OCI-LY7 (cell line): ENCODE measurements around the gene PAK1.

Experiments used
- EZH2phosphoT487 ChIP-seq: fragments of 200-600 bp; sonication (generic); IDR thresholded peaks from 2 replicates; pipeline ENCODE4 v1.6.1; 2018; ENCODE audit warnings: low read depth, borderline replicate concordance, mild to moderate bottlenecking, mixed run types, antibody characterized with exemption, low read length, moderate library complexity, mixed read lengths
- TF ChIP-seq, protein P1 (sequence below): fragments of 200-600 bp; sonication (generic); conservative IDR thresholded peaks from 2 replicates; pipeline ENCODE4 v1.5.1; 2014; ENCODE audit warnings: mild to moderate bottlenecking, antibody characterized with exemption, low read length, moderate library complexity, mixed read lengths

DNA sequence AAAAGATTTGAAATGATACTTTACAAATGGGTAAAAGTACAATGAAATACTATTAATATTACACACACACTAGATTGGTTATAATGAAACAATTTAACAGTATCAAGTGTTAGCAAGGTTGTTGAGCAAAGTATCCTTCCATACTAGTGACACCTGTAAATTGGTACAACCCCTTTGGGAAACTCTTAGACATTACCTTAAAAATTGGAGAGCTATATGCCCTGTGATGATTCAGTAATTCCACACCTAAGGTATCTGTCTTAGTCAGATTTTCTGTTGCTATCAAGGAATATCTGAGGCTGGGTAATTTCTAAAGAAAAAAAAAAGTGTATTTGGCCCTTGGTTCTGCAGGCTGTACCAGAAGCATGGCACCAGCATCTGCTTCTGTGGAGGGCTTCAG, 165.1 kb downstream of the PAK1 start:
- no peak for TF ChIP-seq EZH2phosphoT487
- TF ChIP-seq, protein P1, sequence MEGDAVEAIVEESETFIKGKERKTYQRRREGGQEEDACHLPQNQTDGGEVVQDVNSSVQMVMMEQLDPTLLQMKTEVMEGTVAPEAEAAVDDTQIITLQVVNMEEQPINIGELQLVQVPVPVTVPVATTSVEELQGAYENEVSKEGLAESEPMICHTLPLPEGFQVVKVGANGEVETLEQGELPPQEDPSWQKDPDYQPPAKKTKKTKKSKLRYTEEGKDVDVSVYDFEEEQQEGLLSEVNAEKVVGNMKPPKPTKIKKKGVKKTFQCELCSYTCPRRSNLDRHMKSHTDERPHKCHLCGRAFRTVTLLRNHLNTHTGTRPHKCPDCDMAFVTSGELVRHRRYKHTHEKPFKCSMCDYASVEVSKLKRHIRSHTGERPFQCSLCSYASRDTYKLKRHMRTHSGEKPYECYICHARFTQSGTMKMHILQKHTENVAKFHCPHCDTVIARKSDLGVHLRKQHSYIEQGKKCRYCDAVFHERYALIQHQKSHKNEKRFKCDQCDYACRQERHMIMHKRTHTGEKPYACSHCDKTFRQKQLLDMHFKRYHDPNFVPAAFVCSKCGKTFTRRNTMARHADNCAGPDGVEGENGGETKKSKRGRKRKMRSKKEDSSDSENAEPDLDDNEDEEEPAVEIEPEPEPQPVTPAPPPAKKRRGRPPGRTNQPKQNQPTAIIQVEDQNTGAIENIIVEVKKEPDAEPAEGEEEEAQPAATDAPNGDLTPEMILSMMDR, result no peak
